ENCODE measurements around the gene NOTCH1. TPM values are rescaled to one million over a fixed set of nuclear protein-coding genes. Genes with fewer than 3 reads are reported as not detected.
A peak's percentile ranks its signal among the peaks of the same experiment; 100 is the strongest.

The NOTCH1 gene
- total and polyA plus RNA-seq, 2 of the 13 experiments (the other 11 are each of a cell fraction or from before 2014, with no cell fraction given), result 0.09 to 0.35 TPM

GRCh38 chr9:136482793-136483588 lies 62.9 kb downstream of the NOTCH1 start, which contains the start of gene SEC16A (continued):
- TF ChIP-seq, protein P1, sequence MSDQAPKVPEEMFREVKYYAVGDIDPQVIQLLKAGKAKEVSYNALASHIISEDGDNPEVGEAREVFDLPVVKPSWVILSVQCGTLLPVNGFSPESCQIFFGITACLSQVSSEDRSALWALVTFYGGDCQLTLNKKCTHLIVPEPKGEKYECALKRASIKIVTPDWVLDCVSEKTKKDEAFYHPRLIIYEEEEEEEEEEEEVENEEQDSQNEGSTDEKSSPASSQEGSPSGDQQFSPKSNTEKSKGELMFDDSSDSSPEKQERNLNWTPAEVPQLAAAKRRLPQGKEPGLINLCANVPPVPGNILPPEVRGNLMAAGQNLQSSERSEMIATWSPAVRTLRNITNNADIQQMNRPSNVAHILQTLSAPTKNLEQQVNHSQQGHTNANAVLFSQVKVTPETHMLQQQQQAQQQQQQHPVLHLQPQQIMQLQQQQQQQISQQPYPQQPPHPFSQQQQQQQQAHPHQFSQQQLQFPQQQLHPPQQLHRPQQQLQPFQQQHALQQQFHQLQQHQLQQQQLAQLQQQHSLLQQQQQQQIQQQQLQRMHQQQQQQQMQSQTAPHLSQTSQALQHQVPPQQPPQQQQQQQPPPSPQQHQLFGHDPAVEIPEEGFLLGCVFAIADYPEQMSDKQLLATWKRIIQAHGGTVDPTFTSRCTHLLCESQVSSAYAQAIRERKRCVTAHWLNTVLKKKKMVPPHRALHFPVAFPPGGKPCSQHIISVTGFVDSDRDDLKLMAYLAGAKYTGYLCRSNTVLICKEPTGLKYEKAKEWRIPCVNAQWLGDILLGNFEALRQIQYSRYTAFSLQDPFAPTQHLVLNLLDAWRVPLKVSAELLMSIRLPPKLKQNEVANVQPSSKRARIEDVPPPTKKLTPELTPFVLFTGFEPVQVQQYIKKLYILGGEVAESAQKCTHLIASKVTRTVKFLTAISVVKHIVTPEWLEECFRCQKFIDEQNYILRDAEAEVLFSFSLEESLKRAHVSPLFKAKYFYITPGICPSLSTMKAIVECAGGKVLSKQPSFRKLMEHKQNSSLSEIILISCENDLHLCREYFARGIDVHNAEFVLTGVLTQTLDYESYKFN (CRISPR knock-in tag; conservative IDR thresholded peaks at IDR 0.05), result no peak
- TF ChIP-seq CREM (IDR thresholded peaks at IDR 0.05), result peak; percentile 52; the same call in 1 of the 2 replicates
- no peak for TF ChIP-seq CREM (CRISPR knock-in tag; IDR thresholded peaks at IDR 0.05)
- 0 out of 2 replicates have a peak, but pooled peaks have one; percentile 22 for TF ChIP-seq ZNF263 (CRISPR knock-in tag; IDR thresholded peaks at IDR 0.05)
- TF ChIP-seq ZNF710 (CRISPR knock-in tag; IDR thresholded peaks at IDR 0.05; ENCODE audit: borderline replicate concordance), result 0 out of 2 replicates have a peak, but pooled peaks have one; percentile 34
- TF ChIP-seq, protein P2, sequence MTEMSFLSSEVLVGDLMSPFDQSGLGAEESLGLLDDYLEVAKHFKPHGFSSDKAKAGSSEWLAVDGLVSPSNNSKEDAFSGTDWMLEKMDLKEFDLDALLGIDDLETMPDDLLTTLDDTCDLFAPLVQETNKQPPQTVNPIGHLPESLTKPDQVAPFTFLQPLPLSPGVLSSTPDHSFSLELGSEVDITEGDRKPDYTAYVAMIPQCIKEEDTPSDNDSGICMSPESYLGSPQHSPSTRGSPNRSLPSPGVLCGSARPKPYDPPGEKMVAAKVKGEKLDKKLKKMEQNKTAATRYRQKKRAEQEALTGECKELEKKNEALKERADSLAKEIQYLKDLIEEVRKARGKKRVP (CRISPR knock-in tag; IDR thresholded peaks at IDR 0.05), result 0 out of 4 replicates have a peak, but pooled peaks of 1 of the 2 experiments have one; percentile 18
- TF ChIP-seq ELF1 (CRISPR knock-in tag; IDR thresholded peaks at IDR 0.05), result 0 out of 2 replicates have a peak, but pooled peaks have one; percentile 11
- peak; percentile 24 for TF ChIP-seq RBM22 (optimal IDR thresholded peaks at IDR 0.05; ENCODE audit: low read length)
- TF ChIP-seq ZNF572 (CRISPR knock-in tag; IDR thresholded peaks at IDR 0.05), result no peak
- peak; percentile 45; the same call in 1 of the 2 replicates for TF ChIP-seq FOXO1 (CRISPR knock-in tag; IDR thresholded peaks at IDR 0.05)
- 0 out of 2 replicates have a peak, but pooled peaks have one; percentile 43 for TF ChIP-seq HOXA5 (CRISPR knock-in tag; IDR thresholded peaks at IDR 0.05)
- TF ChIP-seq ZFX (CRISPR knock-in tag; IDR thresholded peaks at IDR 0.05; ENCODE audit: low read depth), result peak; percentile 73
- peak; percentile 35; the same call in 1 of the 2 replicates for TF ChIP-seq ZNF431 (CRISPR knock-in tag; IDR thresholded peaks at IDR 0.05; ENCODE audit: borderline replicate concordance, low read depth)
- peak; percentile 70 for TF ChIP-seq ATF7-NPFF (CRISPR knock-in tag; IDR thresholded peaks at IDR 0.05; ENCODE audit: low read depth)
- TF ChIP-seq HNRNPLL (IDR thresholded peaks at IDR 0.05; ENCODE audit: low read depth, low read length, poor library complexity, severe bottlenecking), result peak; percentile 92
- peak; percentile 44 for TF ChIP-seq NFYB (CRISPR knock-in tag; IDR thresholded peaks at IDR 0.05)
- TF ChIP-seq MAZ (IDR thresholded peaks at IDR 0.05; ENCODE audit: borderline replicate concordance, low read depth, low read length), result peak; percentile 62; the same call in 1 of the 2 replicates
- peak; percentile 76 for TF ChIP-seq MAZ (CRISPR knock-in tag; IDR thresholded peaks at IDR 0.05; ENCODE audit: low read depth)
- TF ChIP-seq TOPORS (CRISPR knock-in tag; IDR thresholded peaks at IDR 0.05), result no peak
